ENCODE results near the gene ACOT13. TPM values are rescaled to one million over a fixed set of nuclear protein-coding genes. Genes with fewer than 3 reads are reported as not detected.
"Not testable (repeated sequence)": the region's sequence is repeated elsewhere in the genome, so short reads cannot be mapped to it uniquely, and the experiment has no call there.

ACOT13 gene
- total RNA-seq, 3 donors from 2014 or later (not counting 1 experiment from before 2014, with no cell fraction given): 3.2 to 4.3 (median 4.2) TPM

- Mint-ChIP-seq H3K4me1 (peaks cover 52 to 62% of the 10 kb centered on the region in 2 donors), H3K27me3 (ENCODE audit: low read depth in 2 of 2) (no peaks in the 10 kb centered on the region), H3K27ac (peak overlapping the region; percentile 96 to 99), H3K9me3 (no peaks in the 10 kb centered on the region), H3K36me3 (no peaks in the 10 kb centered on the region), H3K4me3 (peak overlapping the region; percentile 100)
- DNase-seq (peak; percentile 100), ATAC-seq (peak; percentile 75 to 93 (median 79))
- peaks cover 28% of the 10 kb centered on the region for H3K4me1 ChIP-seq (ENCODE audit: control insufficient read depth, insufficient read depth, low read length)
- H3K27me3 ChIP-seq (ENCODE audit: control insufficient read depth, insufficient read depth, low read length): no peaks in the 10 kb centered on the region
- H3K36me3 ChIP-seq (ENCODE audit: control insufficient read depth, insufficient read depth, low read length): peaks cover 17% of the 10 kb centered on the region
- H3K27ac ChIP-seq (ENCODE audit: low read length): peak overlapping the region; percentile 100
- peak overlapping the region; percentile 100 for H3K4me3 ChIP-seq (ENCODE audit: low read length)
- TF ChIP-seq CTCF (IDR thresholded peaks at IDR 0.05): no peak
- under 1% methylated on average over 57 of the region's 60 CpGs for WGBS (ENCODE audit: insufficient coverage)
- intact Hi-C loops (cut with micrococcal nuclease): loop anchor here (1.0 to 2.0 kb wide), 3 partner anchors 53 to 1306 kb away; partner anchors contain the start of gene GMNN
- no peaks in the 10 kb centered on the region for H3K9me3 ChIP-seq (ENCODE audit: control insufficient read depth, insufficient read depth, low read length)
Observed at GRCh38 chr6:24720604-24721460, 54.0 kb downstream of the ACOT13 start.

- Mint-ChIP-seq H3K4me3 (peak overlapping the region; percentile 100), H3K27ac (peak overlapping the region; percentile 96 to 99), H3K27me3 (ENCODE audit: low read depth in 2 of 2) (peaks cover 5 to 7% of the 10 kb centered on the region in 2 donors), H3K36me3 (no peaks in the 10 kb centered on the region), H3K4me1 (peaks cover 46 to 54% of the 10 kb centered on the region in 2 donors), H3K9me3 (no peaks in the 10 kb centered on the region)
- DNase-seq: peak in 1 of 2 donors; percentile 91
- intact Hi-C loops (cut with micrococcal nuclease): loop anchor here (1.0 to 2.0 kb wide), 3 partner anchors 53 to 1305 kb away; partner anchors contain the start of gene GMNN
- Histone ChIP-seq H3K9me3 (ENCODE audit: control insufficient read depth, insufficient read depth, low read length) (no peaks in the 10 kb centered on the region), H3K27ac (ENCODE audit: low read length) (peak overlapping the region; percentile 100), H3K27me3 (ENCODE audit: control insufficient read depth, insufficient read depth, low read length) (no peaks in the 10 kb centered on the region), H3K4me3 (ENCODE audit: low read length) (peak overlapping the region; percentile 100), H3K4me1 (ENCODE audit: control insufficient read depth, insufficient read depth, low read length) (peaks cover 23% of the 10 kb centered on the region), H3K36me3 (ENCODE audit: control insufficient read depth, insufficient read depth, low read length) (peaks cover 10% of the 10 kb centered on the region)
- TF ChIP-seq CTCF (IDR thresholded peaks at IDR 0.05): no peak
- ATAC-seq: peak; percentile 56 to 73 (median 62)
- WGBS (ENCODE audit: insufficient coverage): 9% methylated on average over 26 of the region's 26 CpGs
Observed at GRCh38 chr6:24721461-24722215, 54.8 kb downstream of the ACOT13 start.

- Histone ChIP-seq H3K27ac (ENCODE audit: low read length) (no peak overlapping the region), H3K27me3 (ENCODE audit: control insufficient read depth, insufficient read depth, low read length) (no peaks in the 10 kb centered on the region), H3K4me1 (ENCODE audit: control insufficient read depth, insufficient read depth, low read length) (peaks cover 17% of the 10 kb centered on the region), H3K9me3 (ENCODE audit: control insufficient read depth, insufficient read depth, low read length) (no peaks in the 10 kb centered on the region), H3K36me3 (ENCODE audit: control insufficient read depth, insufficient read depth, low read length) (peaks cover 3% of the 10 kb centered on the region), H3K4me3 (ENCODE audit: low read length) (no peak overlapping the region)
- Mint-ChIP-seq H3K36me3 (no peaks in the 10 kb centered on the region), H3K27ac (peak overlapping the region in 1 of 2 donors; percentile 83), H3K4me3 (peak overlapping the region; percentile 63), H3K4me1 (peaks cover 33 to 37% of the 10 kb centered on the region in 2 donors), H3K9me3 (no peaks in the 10 kb centered on the region), H3K27me3 (ENCODE audit: low read depth in 2 of 2) (peaks cover 8 to 20% of the 10 kb centered on the region in 2 donors)
- 100% methylated on average over 2 of the region's 3 CpGs for WGBS (ENCODE audit: insufficient coverage)
- no peak for ATAC-seq
- TF ChIP-seq CTCF (IDR thresholded peaks at IDR 0.05): no peak
- intact Hi-C loops (cut with micrococcal nuclease): no loop called here
- no peak for DNase-seq
Observed at GRCh38 chr6:24723270-24723669, 56.4 kb downstream of the ACOT13 start.

DNA sequence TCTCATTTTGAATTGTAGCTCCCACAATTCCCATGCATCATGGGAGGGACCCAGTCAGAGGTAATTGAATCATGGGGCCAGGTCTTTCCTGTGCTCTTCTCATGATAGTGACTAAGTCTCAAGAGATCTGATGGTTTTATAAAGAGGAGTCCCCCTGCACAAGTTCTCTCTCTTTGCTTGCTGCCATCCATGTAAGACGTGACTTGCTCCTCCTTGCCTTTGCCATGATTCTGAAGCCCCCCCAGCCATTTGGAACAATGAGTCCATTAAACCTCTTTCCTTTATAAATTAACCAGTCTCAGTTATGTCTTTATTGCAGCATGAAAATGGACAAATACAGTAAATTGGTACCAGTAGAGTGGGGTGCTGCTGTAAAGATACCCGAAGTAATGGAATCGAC, 63.8 kb downstream of the ACOT13 start:
- H3K4me1 ChIP-seq (ENCODE audit: control insufficient read depth, insufficient read depth, low read length); DNase-seq; H3K4me3 Mint-ChIP-seq; H3K27me3 ChIP-seq (ENCODE audit: control insufficient read depth, insufficient read depth, low read length); H3K36me3 Mint-ChIP-seq; intact Hi-C loops (cut with micrococcal nuclease); H3K4me1 Mint-ChIP-seq; H3K9me3 Mint-ChIP-seq; H3K4me3 ChIP-seq (ENCODE audit: low read length); H3K27ac Mint-ChIP-seq; ATAC-seq; H3K36me3 ChIP-seq (ENCODE audit: control insufficient read depth, insufficient read depth, low read length); H3K27ac ChIP-seq (ENCODE audit: low read length): not testable (repeated sequence)
- peaks cover 10% of the 10 kb centered on the region for H3K9me3 ChIP-seq (ENCODE audit: control insufficient read depth, insufficient read depth, low read length)
- peaks cover 29 to 51% of the 10 kb centered on the region in 2 donors for H3K27me3 Mint-ChIP-seq (ENCODE audit: low read depth in 2 of 2)
- 88% methylated on average over 3 of the region's 3 CpGs for WGBS (ENCODE audit: insufficient coverage)

- H3K4me3 ChIP-seq (ENCODE audit: low read length); H3K4me1 Mint-ChIP-seq; H3K27me3 ChIP-seq (ENCODE audit: control insufficient read depth, insufficient read depth, low read length); H3K36me3 ChIP-seq (ENCODE audit: control insufficient read depth, insufficient read depth, low read length); H3K27ac ChIP-seq (ENCODE audit: low read length); H3K9me3 Mint-ChIP-seq; H3K4me3 Mint-ChIP-seq; H3K27ac Mint-ChIP-seq; H3K36me3 Mint-ChIP-seq; DNase-seq; ATAC-seq; intact Hi-C loops (cut with micrococcal nuclease); H3K4me1 ChIP-seq (ENCODE audit: control insufficient read depth, insufficient read depth, low read length): not testable (repeated sequence)
- WGBS (ENCODE audit: insufficient coverage): 93% methylated on average over 6 of the region's 6 CpGs
- peaks cover 27 to 52% of the 10 kb centered on the region in 2 donors for H3K27me3 Mint-ChIP-seq (ENCODE audit: low read depth in 2 of 2)
- H3K9me3 ChIP-seq (ENCODE audit: control insufficient read depth, insufficient read depth, low read length): peaks cover 10% of the 10 kb centered on the region
Observed at GRCh38 chr6:24731456-24732134, 64.7 kb downstream of the ACOT13 start.

Measured in natural killer cell (primary cell).